BJ (cell line): Measurements from ENCODE around the gene PIBF1. TPM values are rescaled to one million over a fixed set of nuclear protein-coding genes. Genes with fewer than 3 reads are reported as not detected.
A peak's percentile ranks its signal among the peaks of the same experiment; 100 is the strongest.

Experiments used
- CTCF ChIA-PET: fragments of 350-600 bp; formaldehyde crosslinking; extraction: SDS; loops from one replicate; lab custom pipeline; 2021; ENCODE audit warnings: antibody characterized with exemption, inconsistent platforms; lab: Yijun Ruan, JAX
- POLR2A ChIA-PET: fragments of 300-600 bp; sonication (Branson Sonifier 250); formaldehyde crosslinking; extraction: SDS; loops from one replicate; lab custom pipeline; 2021; ENCODE audit warnings: antibody characterized with exemption; lab: Charles Lee
- DNase-seq: peaks from one replicate; pipeline ENCODE4 v3.0.0-alpha.2; 2011; ENCODE audit warnings: low read depth
- H3K27me3 ChIP-seq: 2 replicates; pipeline ENCODE4 v1.6.0; 2011; ENCODE audit warnings: low read length; ENCODE audit not compliant: control insufficient read depth, insufficient read depth
- H3K36me3 ChIP-seq: 2 replicates; pipeline ENCODE4 v1.5.1; 2011; ENCODE audit warnings: low read length; ENCODE audit not compliant: control insufficient read depth, insufficient read depth
- H3K4me3 ChIP-seq: 2 replicates; pipeline ENCODE4 v1.5.1; 2011; ENCODE audit warnings: low read depth, mild to moderate bottlenecking, control low read depth, low read length
- CTCF ChIP-seq: IDR thresholded peaks from 2 replicates; pipeline ENCODE4 v1.5.1; 2011; ENCODE audit warnings: low read depth, mild to moderate bottlenecking, control low read depth, inconsistent platforms, low read length, moderate library complexity; ENCODE audit not compliant: insufficient read depth
- polyA plus RNA-seq: library from polyadenylated mRNA; depleted of rRNA; stranded (reverse); fragments of >200 nt; gene quantifications from 2 replicates; pipeline ENCODE4 v1.2.3, GENCODE V29; 2011

Gene PIBF1
- polyA plus RNA-seq, 1 experiment: 1.7 TPM

GRCh38 chr13:73057284-73058063 lies 275.5 kb downstream of the PIBF1 start:
- no peak for DNase-seq
- POLR2A ChIA-PET: interaction anchor here (0.6 to 0.7 kb wide), 3 partner anchors 144 to 247 kb away, joined by 3 to 7 read pairs (median 5); no protein-coding TSS in a partner anchor
- CTCF ChIA-PET: interaction anchor here (1.2 kb wide), 1 partner anchor 26 kb away, joined by 3 read pairs; no protein-coding TSS in a partner anchor
- peaks cover 7% of the 10 kb centered on the region for H3K36me3 ChIP-seq
- TF ChIP-seq CTCF: no peak
- no peak overlapping the region for H3K4me3 ChIP-seq
- no peaks in the 10 kb centered on the region for H3K27me3 ChIP-seq

- TF ChIP-seq CTCF: no peak
- Histone ChIP-seq H3K27me3 (no peaks in the 10 kb centered on the region), H3K4me3 (peak overlapping the region; percentile 93), H3K36me3 (peaks cover 7% of the 10 kb centered on the region)
- POLR2A ChIA-PET: interaction anchor here (0.7 kb wide), 1 partner anchor 213 kb away, joined by 5 read pairs; no protein-coding TSS in a partner anchor
- DNase-seq: no peak
- CTCF ChIA-PET: interaction anchor here (0.7 to 1.2 kb wide), 3 partner anchors 23 to 723 kb away, joined by 3 to 4 read pairs (median 3); no protein-coding TSS in a partner anchor
Measured at GRCh38 chr13:73058064-73058313, 276.1 kb downstream of the PIBF1 start.

DNA sequence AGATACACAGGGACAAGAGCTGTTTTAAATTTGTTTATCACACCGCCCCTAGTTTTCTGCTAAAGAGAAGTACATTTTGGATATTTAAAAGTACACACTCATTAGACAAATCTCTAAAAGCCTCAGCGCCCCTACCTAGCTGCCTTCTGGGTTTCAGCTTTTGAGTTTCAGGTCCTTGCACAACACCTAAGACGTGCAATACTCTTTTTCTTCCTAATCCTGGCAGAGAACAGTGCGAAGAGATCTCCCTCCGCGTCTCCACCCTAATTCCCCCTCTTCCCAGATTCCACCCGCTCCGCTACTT lies 276.5 kb downstream of the PIBF1 start:
- H3K4me3 ChIP-seq: peak overlapping the region; percentile 93
- DNase-seq: no peak
- H3K27me3 ChIP-seq: no peaks in the 10 kb centered on the region
- no peak for TF ChIP-seq CTCF
- ChIA-PET POLR2A (interaction anchor here (0.6 kb wide), 1 partner anchor 18 kb away, joined by 3 read pairs; no protein-coding TSS in a partner anchor), CTCF (interaction anchor here (0.7 to 1.2 kb wide), 3 partner anchors 14 to 723 kb away, joined by 3 to 4 read pairs (median 3); no protein-coding TSS in a partner anchor)
- H3K36me3 ChIP-seq: peaks cover 7% of the 10 kb centered on the region

DNA sequence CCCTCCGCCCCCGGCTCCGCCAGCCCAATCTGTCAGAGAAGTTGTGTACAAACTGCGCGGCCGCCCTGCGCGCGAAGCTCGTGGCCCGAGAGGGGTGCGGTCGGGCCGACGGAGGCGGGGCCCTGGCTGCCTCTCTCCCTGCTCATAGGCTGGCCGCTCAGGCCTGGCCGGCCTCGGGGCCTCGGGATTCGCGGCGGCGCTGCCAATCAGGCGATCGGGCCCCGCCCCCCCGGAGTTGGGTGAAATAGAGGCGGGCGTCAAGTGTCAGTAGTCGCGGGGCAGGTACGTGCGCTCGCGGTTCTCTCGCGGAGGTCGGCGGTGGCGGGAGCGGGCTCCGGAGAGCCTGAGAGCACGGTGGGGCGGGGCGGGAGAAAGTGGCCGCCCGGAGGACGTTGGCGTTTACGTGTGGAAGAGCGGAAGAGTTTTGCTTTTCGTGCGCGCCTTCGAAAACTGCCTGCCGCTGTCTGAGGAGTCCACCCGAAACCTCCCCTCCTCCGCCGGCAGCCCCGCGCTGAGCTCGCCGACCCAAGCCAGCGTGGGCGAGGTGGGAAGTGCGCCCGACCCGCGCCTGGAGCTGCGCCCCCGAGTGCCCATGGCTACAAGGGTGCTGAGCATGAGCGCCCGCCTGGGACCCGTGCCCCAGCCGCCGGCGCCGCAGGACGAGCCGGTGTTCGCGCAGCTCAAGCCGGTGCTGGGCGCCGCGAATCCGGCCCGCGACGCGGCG lies 277.0 kb downstream of the PIBF1 start, which contains the start of gene KLF5:
Gene KLF5 (plus strand): TSS at position 270 of the 724 bp plus-strand sequence. CDS start 323 bp downstream, at position 593.
- DNase-seq: peak; percentile 74
- Histone ChIP-seq H3K36me3 (peaks cover 7% of the 10 kb centered on the region), H3K4me3 (peak within 1 kb of the TSS; percentile 93), H3K27me3 (no peaks in the 10 kb centered on the region)
- TF ChIP-seq CTCF: no peak
- POLR2A ChIA-PET: interaction anchor here (0.5 to 0.6 kb wide), 2 partner anchors 9 to 18 kb away, joined by 3 to 4 read pairs; no protein-coding TSS in a partner anchor
- CTCF ChIA-PET: interaction anchor here (0.7 to 1.3 kb wide), 6 partner anchors 13 to 722 kb away, joined by 3 to 5 read pairs (median 3); no protein-coding TSS in a partner anchor
